Small intestine (tissue), 7 donors: ENCODE results near the gene MYB. TPM values are rescaled to one million over a fixed set of nuclear protein-coding genes. Genes with fewer than 3 reads are reported as not detected.
"Not testable (repeated sequence)": the region's sequence is repeated elsewhere in the genome, so short reads cannot be mapped to it uniquely, and the experiment has no call there.

Source experiments
- DNase-seq, 2 donors: peaks; one replicate each; pipeline versions ENCODE4 v3.0.0 to v3.0.0-alpha.2; 2013
- FAIRE-seq: peaks from 2 replicates; lab custom pipeline; 2012; peaks lifted over from hg19 to GRCh38; lab: Jason Lieb, UNC
- H3K27ac ChIP-seq, 3 donors: one replicate each; pipeline ENCODE4 v1.5.1; 2013; ENCODE audit warnings: low read length in 2 of 3, mild to moderate bottlenecking in 2 of 3, control low read depth in 1 of 3, inconsistent platforms in 1 of 3, low read depth in 1 of 3, moderate library complexity in 1 of 3
- H3K27me3 ChIP-seq, 3 donors: one replicate each; pipeline ENCODE4 v1.6.1; 2013; ENCODE audit warnings: low read length in 3 of 3, inconsistent platforms in 1 of 3; ENCODE audit not compliant: control insufficient read depth in 3 of 3, insufficient read depth in 3 of 3
- H3K36me3 ChIP-seq, 3 donors: one replicate each; pipeline ENCODE4 v1.6.1; 2013; ENCODE audit warnings: low read length in 3 of 3, inconsistent platforms in 1 of 3, low read depth in 1 of 3, mild to moderate bottlenecking in 1 of 3, moderate library complexity in 1 of 3; ENCODE audit not compliant: control insufficient read depth in 3 of 3, insufficient read depth in 2 of 3
- H3K4me1 ChIP-seq, 3 donors: one replicate each; pipeline ENCODE4 v1.6.1; 2013; ENCODE audit warnings: low read length in 2 of 3, inconsistent platforms in 1 of 3, low read depth in 1 of 3, mild to moderate bottlenecking in 1 of 3, moderate library complexity in 1 of 3; ENCODE audit not compliant: control insufficient read depth in 3 of 3, insufficient read depth in 2 of 3
- H3K4me3 ChIP-seq, 3 donors: one replicate each; pipeline ENCODE4 v1.5.1; 2013; ENCODE audit warnings: low read length in 3 of 3, control low read depth in 1 of 3, inconsistent platforms in 1 of 3, low read depth in 1 of 3, mild to moderate bottlenecking in 1 of 3, moderate library complexity in 1 of 3
- H3K9me3 ChIP-seq, 2 donors: one replicate each; pipeline ENCODE4 v1.6.1; 2013; ENCODE audit warnings: low read depth in 1 of 2, low read length in 1 of 2; ENCODE audit not compliant: control insufficient read depth in 2 of 2, insufficient read depth in 1 of 2
- WGBS, 3 donors: extraction: QIAGEN DNeasy Blood & Tissue Kit; methylation state at CpG; one replicate each; pipeline ENCODE4 v1.1.7; 2013; 5-methylcytosine and 5-hydroxymethylcytosine counted together
- polyA plus RNA-seq, 4 donors: library from polyadenylated mRNA; stranded (reverse) in 3 of 4; unstranded in 1 of 4; fragments of 200-250 nt in 3 of 4; fragments of 120-200 nt in 1 of 4; gene quantifications; one replicate each; pipeline versions ENCODE4 v1.2.1 to v1.2.3, GENCODE V29; 2013
- donor health status: healthy with polysubstance abuse.
- donor health status: control.
- donor health status: control.
- donor health status: Bipolar disorder and iron deficiency.
- donor health status: healthy.

MYB gene
- polyA plus RNA-seq, 4 donors = 1.6 to 19.8 (median 7.4) TPM

DNA sequence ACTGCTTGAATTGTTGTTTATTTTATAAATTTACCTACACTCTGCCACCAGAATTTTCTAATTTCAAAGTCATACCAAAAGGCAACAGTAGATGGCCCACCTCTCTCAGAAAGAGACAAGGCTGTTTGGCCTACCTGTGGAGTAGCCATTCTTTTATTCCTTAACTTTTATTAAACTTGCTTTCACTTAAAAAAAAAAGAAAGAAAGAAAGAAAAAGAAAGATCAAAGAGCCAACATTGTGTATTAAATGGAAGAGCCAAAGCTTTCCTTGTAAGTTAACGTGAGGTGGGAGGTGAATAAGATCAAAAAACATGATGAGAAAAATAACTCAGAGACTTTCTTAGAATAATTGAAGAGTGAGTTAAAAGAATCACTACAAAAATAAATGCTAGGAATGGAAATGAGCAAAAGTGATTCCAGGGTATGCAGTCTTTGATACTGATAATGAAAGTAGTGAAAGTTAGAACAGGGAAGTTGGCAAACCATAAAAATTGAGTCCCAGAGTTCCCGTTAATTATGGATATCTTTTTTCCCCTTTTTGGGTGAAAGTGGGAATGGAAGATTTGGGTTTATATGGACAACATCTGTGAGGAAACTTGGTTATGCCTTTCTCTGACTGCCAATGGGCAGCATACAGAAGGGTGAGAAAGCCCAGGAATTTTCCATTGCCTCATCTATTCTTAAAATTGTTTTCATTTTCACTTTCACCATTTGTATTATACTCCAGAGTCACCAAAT lies 35.9 kb upstream of the MYB start:
- peak; percentile 30 for FAIRE-seq
- DNase-seq = peak; percentile 51 to 56

DNA sequence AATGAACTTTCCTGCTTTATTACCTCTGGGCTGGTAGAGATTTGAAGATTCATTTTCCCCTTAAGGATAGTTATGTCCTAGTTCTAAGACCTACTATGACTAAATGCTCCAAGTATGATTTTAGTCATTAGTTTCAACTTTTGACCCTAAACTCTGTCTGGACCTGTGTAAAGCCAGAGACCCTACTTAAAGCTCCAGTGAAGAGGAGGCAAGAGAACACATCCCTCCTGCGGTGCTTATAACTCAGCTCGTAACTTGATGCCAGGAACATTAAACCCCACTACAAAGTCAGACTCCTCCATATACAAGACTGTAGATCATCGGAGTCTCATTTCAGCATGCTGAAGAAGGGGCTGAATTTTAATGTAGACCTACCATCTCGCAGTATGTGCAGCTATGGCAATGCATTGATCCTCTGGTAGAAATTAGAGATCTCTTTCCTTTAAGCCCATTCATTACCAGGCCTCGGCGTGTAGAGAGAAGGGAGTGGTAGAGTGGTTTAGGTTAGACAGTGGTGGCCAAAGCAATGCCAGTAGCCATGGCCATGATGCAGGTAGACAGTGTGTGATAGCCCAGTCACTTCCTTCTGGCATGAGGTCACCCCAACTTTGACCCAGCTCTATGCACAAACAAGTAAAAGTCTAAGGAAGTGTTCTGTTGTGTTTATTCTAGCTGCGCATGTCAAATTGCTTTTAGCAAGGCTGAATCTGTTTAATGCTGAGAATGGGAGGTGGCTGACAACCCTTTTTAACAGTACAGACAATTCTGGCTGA lies 34.8 kb upstream of the MYB start:
- no peak for DNase-seq
- H3K4me1 ChIP-seq = no peaks in the 10 kb centered on the region
- WGBS, 3 donors = 86 to 96% (median 95%) methylated on average over 7 of the region's 7 CpGs
- FAIRE-seq = no peak
- no peak overlapping the region for H3K27ac ChIP-seq
- no peaks in the 10 kb centered on the region for H3K36me3 ChIP-seq
- H3K4me3 ChIP-seq = no peak overlapping the region
- no peaks in the 10 kb centered on the region for H3K27me3 ChIP-seq
- H3K9me3 ChIP-seq = no peaks in the 10 kb centered on the region

More for the DNA sequence above, 35.9 kb upstream of the MYB start:
- Histone ChIP-seq H3K9me3 (no peaks in the 10 kb centered on the region), H3K27ac (no peak overlapping the region), H3K4me1 (no peaks in the 10 kb centered on the region), H3K4me3 (no peak overlapping the region), H3K27me3 (no peaks in the 10 kb centered on the region), H3K36me3 (no peaks in the 10 kb centered on the region)
- 35 to 47% (median 39%) methylated on average over 2 of the region's 2 CpGs for WGBS, 3 donors

DNA sequence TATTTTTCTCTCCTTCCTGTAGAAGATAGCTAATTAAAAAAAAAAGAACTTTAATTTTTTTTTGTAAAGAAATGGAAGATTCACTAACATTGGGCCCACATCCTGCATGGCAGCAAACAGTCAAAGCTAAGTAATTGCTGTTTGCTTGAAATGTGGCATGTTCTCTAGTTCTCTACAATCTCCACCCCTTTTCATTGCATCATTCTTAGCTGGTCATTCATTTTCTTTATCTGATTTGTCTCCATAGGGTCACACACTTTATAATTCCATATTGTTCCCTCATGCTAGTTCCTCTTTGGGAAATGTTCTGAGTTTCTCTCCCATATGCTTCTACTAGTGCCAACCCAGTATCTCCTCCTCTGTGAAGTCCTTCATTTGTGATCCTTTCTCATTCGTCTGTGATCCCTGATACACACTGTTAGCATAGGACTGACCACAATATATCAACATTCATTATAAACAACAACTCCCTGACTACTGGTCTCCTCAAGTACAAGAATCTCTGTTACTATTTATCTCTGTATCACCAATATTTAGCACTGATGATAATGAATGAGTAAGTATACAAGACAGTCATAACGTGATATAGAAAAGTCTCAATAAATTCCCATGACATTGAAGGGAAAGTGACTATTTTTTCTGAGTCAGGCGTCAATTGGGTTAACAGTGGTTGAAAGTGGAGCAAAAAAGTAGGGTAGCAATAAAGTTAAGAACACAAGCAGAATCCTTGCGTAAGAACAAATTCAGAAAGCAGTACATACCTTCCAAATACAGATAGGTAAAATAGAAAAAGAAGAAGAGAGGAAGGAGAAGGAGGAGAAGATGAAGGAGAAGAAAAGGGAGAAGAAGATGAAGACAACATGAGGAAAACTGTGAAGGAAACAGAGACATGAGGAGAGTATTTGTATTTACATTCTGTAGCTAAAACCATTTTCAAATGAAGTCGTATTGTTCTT lies 33.2 kb upstream of the MYB start:
- Histone ChIP-seq H3K4me3 (no peak overlapping the region), H3K36me3 (no peaks in the 10 kb centered on the region), H3K9me3 (no peaks in the 10 kb centered on the region), H3K27ac (no peak overlapping the region), H3K27me3 (no peaks in the 10 kb centered on the region), H3K4me1 (no peaks in the 10 kb centered on the region)
- no peak for FAIRE-seq
- DNase-seq = no peak
- 68 to 75% (median 69%) methylated on average over 5 of the region's 5 CpGs for WGBS, 3 donors

DNA sequence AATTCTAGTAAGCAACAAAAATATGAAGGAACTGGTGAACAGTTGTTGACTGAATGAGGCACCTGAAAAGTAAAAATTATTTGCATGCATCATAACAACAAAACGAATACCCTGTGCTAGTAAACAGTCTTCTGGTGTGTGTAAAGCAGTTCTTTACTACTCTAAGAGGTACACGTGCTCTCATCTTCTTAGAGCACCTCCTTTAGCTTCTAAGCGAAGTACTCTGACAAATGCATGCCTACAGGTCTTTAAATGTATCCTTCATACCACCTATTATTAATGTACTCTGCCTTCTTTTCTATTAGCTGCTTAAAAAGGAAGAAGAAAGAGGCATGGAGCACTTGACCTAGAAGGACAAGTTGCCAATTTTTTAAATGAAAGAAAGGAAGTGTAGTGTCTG lies 32.2 kb upstream of the MYB start:
- WGBS, 3 donors = 75 to 80% (median 77%) methylated on average over 3 of the region's 3 CpGs
- DNase-seq (no peak), FAIRE-seq (no peak)
- H3K4me3 ChIP-seq = no peak overlapping the region
- H3K27me3 ChIP-seq = no peaks in the 10 kb centered on the region
- H3K4me1 ChIP-seq = no peaks in the 10 kb centered on the region
- no peaks in the 10 kb centered on the region for H3K36me3 ChIP-seq
- no peak overlapping the region for H3K27ac ChIP-seq
- H3K9me3 ChIP-seq = no peaks in the 10 kb centered on the region

DNA sequence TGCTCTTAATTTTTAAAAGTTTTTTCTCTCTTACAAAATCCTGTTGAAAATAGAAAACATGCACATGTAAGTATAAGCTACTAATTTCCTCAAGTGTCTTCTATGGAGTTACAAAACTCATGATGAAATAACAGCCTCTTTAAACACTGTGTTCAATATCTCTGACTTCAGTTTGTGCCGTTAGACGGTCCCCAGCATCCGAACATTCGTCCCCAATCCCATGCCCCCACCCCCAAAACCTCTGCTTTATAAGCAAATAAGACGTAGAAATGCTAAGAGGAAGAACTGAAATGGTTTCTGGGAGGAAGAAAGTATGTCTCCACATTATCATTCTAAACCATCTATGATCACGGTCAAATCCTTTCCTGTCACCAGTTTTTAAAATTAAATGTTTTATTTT lies 31.7 kb upstream of the MYB start:
- H3K36me3 ChIP-seq = no peaks in the 10 kb centered on the region
- no peak overlapping the region for H3K27ac ChIP-seq
- H3K27me3 ChIP-seq = no peaks in the 10 kb centered on the region
- H3K4me3 ChIP-seq = no peak overlapping the region
- no peak for DNase-seq
- no peaks in the 10 kb centered on the region for H3K9me3 ChIP-seq
- H3K4me1 ChIP-seq = no peaks in the 10 kb centered on the region
- WGBS, 3 donors = 68 to 84% (median 79%) methylated on average over 6 of the region's 6 CpGs
- FAIRE-seq = no peak

DNA sequence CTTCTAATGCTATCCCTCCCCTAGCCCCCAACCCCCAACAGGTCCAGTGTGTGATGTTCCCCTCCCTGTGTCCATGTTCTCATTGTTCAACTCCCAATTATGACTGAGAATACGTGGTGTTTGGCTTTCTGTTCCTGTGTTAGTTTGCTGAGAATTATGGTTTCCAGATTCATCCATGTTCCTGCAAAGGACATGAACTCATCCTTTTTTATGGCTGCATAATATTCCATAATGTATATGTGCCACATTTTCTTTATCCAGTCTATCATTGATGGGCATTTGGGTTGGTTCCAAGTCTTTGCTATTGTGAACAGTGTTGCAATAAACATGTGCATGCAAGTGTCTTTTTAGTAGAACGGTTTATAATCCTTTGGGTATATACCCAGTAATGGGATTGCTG lies 30.6 kb upstream of the MYB start:
- FAIRE-seq, H3K4me1 ChIP-seq, H3K4me3 ChIP-seq, H3K9me3 ChIP-seq, H3K27me3 ChIP-seq, H3K36me3 ChIP-seq, H3K27ac ChIP-seq, DNase-seq: not testable (repeated sequence)
- WGBS, 3 donors = 83 to 95% (median 94%) methylated on average over 2 of the region's 2 CpGs

DNA sequence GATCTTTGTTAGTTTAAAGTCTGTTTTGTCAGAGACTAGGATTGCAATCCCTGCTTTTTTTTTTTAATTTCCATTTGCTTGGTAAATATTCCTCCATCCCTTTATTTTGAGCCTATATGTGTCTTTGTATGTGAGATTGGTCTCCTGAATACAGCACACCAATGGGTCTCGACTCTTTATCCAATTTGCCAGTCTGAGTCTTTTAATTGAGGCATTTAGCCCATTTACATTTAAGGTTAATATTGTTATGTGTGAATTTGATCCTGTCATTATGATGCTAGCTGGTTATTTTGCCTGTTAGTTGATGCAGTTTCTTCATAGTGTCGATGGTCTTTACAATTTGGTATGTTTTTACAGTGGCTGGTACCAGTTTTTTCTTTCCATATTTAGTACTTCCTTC lies 27.0 kb upstream of the MYB start:
- DNase-seq, FAIRE-seq, H3K27ac ChIP-seq, H3K4me1 ChIP-seq, H3K4me3 ChIP-seq, H3K9me3 ChIP-seq, H3K27me3 ChIP-seq, H3K36me3 ChIP-seq: not testable (repeated sequence)
- WGBS, 3 donors = 93 to 98% (median 94%) methylated on average over 1 to 2 of the region's 2 CpGs

DNA sequence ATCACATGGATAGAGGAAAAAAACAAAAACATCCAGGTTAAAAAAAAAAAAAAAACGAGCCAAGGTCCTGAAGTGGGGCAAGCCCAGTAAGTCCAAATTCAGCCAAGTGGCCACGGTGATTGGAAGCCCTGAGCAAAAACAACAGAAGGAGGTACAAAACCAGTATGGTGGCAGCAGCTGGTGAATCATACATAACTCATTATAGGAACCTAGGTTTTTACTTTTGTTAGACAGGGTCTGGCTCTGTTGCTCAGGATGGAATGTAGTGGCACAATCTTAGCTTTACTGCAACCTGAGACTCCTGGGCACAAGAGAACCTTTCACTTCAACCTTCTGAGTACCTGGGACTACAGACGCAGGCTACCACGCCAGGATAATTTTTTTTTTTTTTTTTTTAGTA lies 22.7 kb upstream of the MYB start:
- Histone ChIP-seq H3K27me3 (no peaks in the 10 kb centered on the region), H3K27ac (no peak overlapping the region), H3K36me3 (no peaks in the 10 kb centered on the region), H3K9me3 (no peaks in the 10 kb centered on the region), H3K4me1 (no peaks in the 10 kb centered on the region), H3K4me3 (no peak overlapping the region)
- DNase-seq (no peak), FAIRE-seq (no peak)
- 77 to 87% (median 80%) methylated on average over 4 of the region's 4 CpGs for WGBS, 3 donors
